A673 (cell line): ENCODE measurements around the gene C9orf78. TPM values are rescaled to one million over a fixed set of nuclear protein-coding genes. Genes with fewer than 3 reads are reported as not detected.

Experiments used
- BruUV-seq: library from RNA; stranded (reverse); fragments of 400-500 nt; replicated peaks from 2 replicates; lab custom pipeline; 2021; lab: Mats Ljungman, UMichigan
- CTCF ChIA-PET: fragments of 300-600 bp; sonication (Branson Sonifier 250); formaldehyde crosslinking; loops from one replicate; lab custom pipeline; 2022; ENCODE audit warnings: antibody characterized with exemption; lab: Charles Lee
- POLR2A ChIA-PET: fragments of 300-600 bp; sonication (Branson Sonifier 250); formaldehyde crosslinking; loops from one replicate; lab custom pipeline; 2022; ENCODE audit warnings: antibody characterized with exemption; ENCODE audit not compliant: low non-redundant PET; lab: Charles Lee
- DNase-seq: peaks from one replicate; pipeline ENCODE4 v3.0.0-alpha.2; 2015; ENCODE audit warnings: low spot score
- H3K27ac ChIP-seq: fragments of 200-600 bp; sonication (generic); 2 replicates; pipeline ENCODE4 v1.5.1; 2016; ENCODE audit warnings: mixed run types, low read depth, mild to moderate bottlenecking, mixed read lengths, antibody characterized with exemption, low read length; ENCODE audit not compliant: poor library complexity, severe bottlenecking
- H3K27me3 ChIP-seq: fragments of 200-600 bp; sonication (generic); replicated peaks from 2 replicates; pipeline ENCODE4 v1.6.1; 2017; ENCODE audit warnings: mixed run types, low read depth, mild to moderate bottlenecking, mixed read lengths, antibody characterized with exemption, low read length; ENCODE audit not compliant: insufficient read depth, poor library complexity
- H3K36me3 ChIP-seq: fragments of 200-600 bp; sonication (generic); 2 replicates; pipeline ENCODE4 v1.6.1; 2016; ENCODE audit warnings: mixed run types, mild to moderate bottlenecking, mixed read lengths, antibody characterized with exemption, low read length; ENCODE audit not compliant: insufficient read depth, poor library complexity, severe bottlenecking
- H3K4me1 ChIP-seq: fragments of 200-600 bp; sonication (generic); 2 replicates; pipeline ENCODE4 v1.6.1; 2017; ENCODE audit warnings: mixed run types, mild to moderate bottlenecking, mixed read lengths, antibody characterized with exemption, low read length; ENCODE audit not compliant: insufficient read depth, poor library complexity, severe bottlenecking
- H3K4me3 ChIP-seq: fragments of 200-600 bp; sonication (generic); 2 replicates; pipeline ENCODE4 v1.5.1; 2016; ENCODE audit warnings: low read depth, mixed run types, mild to moderate bottlenecking, mixed read lengths, low read length; ENCODE audit not compliant: poor library complexity, severe bottlenecking
- H3K9me3 ChIP-seq: fragments of 200-600 bp; sonication (generic); 2 replicates; pipeline ENCODE4 v1.6.1; 2016; ENCODE audit warnings: mixed run types, low read depth, mild to moderate bottlenecking, mixed read lengths, antibody characterized with exemption, low read length; ENCODE audit not compliant: poor library complexity, severe bottlenecking
- EZH2 ChIP-seq: fragments of 200-600 bp; sonication (generic); IDR thresholded peaks from 2 replicates; pipeline ENCODE4 v1.6.1; 2017; ENCODE audit warnings: borderline replicate concordance, low read depth, mild to moderate bottlenecking, mixed read lengths, antibody characterized with exemption, low read length; ENCODE audit not compliant: poor library complexity, severe bottlenecking
- intact Hi-C: fragments of 100-400 bp; cut with micrococcal nuclease; formaldehyde crosslinking; loops from one replicate; pipeline ENCODE4 v1.10.0; 2022; ENCODE audit not compliant: unreplicated experiment
- total RNA-seq: library from RNA; stranded (reverse); gene quantifications from 2 replicates; pipeline ENCODE4 v1.2.3, GENCODE V29; 2021
- TF ChIP-seq, protein P1 (sequence below): fragments of 300-800, 200-600 bp; sonication (generic); conservative IDR thresholded peaks from 2 replicates; pipeline ENCODE4 v1.5.1; 2017; ENCODE audit warnings: low read depth, mild to moderate bottlenecking, antibody characterized with exemption, low read length, moderate library complexity, mixed read lengths

Gene C9orf78
- total RNA-seq, 1 experiment from 2014 or later = 60.4 TPM

DNA sequence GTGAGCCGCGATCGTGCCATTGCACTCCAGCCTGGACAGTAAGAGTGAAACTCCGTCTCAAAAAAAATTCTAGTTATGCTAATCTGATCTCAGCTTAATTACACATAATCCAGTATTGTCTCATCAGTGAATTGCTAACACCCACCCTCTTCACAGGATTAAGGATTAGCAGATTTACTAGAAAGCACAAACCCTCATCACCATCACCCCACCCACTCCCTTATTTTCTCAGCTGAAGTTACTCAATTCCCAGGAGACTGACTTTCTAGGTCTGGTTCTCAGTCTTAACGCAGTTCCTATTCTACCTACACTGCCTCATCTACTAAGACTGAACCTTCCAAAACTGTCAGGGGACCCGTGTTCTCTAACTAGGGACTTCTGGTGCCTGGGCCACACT lies 23.1 kb downstream of the C9orf78 start:
- CTCF ChIA-PET = no interaction called here
- Histone ChIP-seq H3K27me3 (no peaks in the 10 kb centered on the region), H3K36me3 (peaks cover 61% of the 10 kb centered on the region), H3K27ac (no peak overlapping the region), H3K4me1 (peaks cover 26% of the 10 kb centered on the region), H3K4me3 (no peak overlapping the region), H3K9me3 (no peaks in the 10 kb centered on the region)
- no TSS peak for BruUV-seq
- POLR2A ChIA-PET = no interaction called here
- TF ChIP-seq EZH2 = no peak
- TF ChIP-seq, protein P1, sequence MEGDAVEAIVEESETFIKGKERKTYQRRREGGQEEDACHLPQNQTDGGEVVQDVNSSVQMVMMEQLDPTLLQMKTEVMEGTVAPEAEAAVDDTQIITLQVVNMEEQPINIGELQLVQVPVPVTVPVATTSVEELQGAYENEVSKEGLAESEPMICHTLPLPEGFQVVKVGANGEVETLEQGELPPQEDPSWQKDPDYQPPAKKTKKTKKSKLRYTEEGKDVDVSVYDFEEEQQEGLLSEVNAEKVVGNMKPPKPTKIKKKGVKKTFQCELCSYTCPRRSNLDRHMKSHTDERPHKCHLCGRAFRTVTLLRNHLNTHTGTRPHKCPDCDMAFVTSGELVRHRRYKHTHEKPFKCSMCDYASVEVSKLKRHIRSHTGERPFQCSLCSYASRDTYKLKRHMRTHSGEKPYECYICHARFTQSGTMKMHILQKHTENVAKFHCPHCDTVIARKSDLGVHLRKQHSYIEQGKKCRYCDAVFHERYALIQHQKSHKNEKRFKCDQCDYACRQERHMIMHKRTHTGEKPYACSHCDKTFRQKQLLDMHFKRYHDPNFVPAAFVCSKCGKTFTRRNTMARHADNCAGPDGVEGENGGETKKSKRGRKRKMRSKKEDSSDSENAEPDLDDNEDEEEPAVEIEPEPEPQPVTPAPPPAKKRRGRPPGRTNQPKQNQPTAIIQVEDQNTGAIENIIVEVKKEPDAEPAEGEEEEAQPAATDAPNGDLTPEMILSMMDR = no peak
- peak; percentile 76 for DNase-seq
- intact Hi-C loops = no loop called here

GRCh38 chr9:129810788-129811187 lies 24.3 kb downstream of the C9orf78 start:
- no peak overlapping the region for H3K4me3 ChIP-seq
- ChIA-PET POLR2A (no interaction called here), CTCF (no interaction called here)
- H3K27ac ChIP-seq = no peak overlapping the region
- no peaks in the 10 kb centered on the region for H3K27me3 ChIP-seq
- BruUV-seq = TSS peak; percentile 20
- no peak for TF ChIP-seq EZH2
- TF ChIP-seq, protein P1 = no peak
- peaks cover 37% of the 10 kb centered on the region for H3K4me1 ChIP-seq
- no peak for DNase-seq
- H3K9me3 ChIP-seq = no peaks in the 10 kb centered on the region
- intact Hi-C loops = no loop called here
- peaks cover 55% of the 10 kb centered on the region for H3K36me3 ChIP-seq

DNA sequence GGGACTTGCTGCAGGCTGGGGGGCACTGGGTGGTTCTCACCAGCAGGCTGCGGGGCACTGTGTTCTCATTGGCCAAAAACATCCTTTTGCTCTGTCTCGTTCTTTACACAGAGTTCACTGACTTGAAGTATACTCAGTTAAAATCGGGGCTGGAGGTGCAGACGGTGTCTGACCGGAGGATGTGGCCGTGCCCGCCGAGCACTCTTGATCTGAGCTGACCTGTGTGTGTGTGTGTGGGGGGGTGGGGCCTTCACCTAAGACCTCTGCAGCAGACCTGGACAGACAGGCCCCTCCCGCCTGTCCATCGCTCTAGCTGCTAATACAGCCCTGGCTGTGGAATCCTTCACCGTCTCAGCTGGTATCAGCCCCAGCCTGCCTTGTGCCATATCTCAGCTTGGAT lies 25.0 kb downstream of the C9orf78 start:
- BruUV-seq = no TSS peak
- POLR2A ChIA-PET = no interaction called here
- Histone ChIP-seq H3K9me3 (no peaks in the 10 kb centered on the region), H3K4me1 (peaks cover 43% of the 10 kb centered on the region), H3K4me3 (no peak overlapping the region), H3K27me3 (no peaks in the 10 kb centered on the region), H3K27ac (peak overlapping the region; percentile 68), H3K36me3 (peaks cover 55% of the 10 kb centered on the region)
- TF ChIP-seq EZH2 = no peak
- TF ChIP-seq, protein P1 = no peak
- CTCF ChIA-PET = no interaction called here
- DNase-seq = no peak
- intact Hi-C loops = no loop called here
